Suprapubic skin (tissue), 4 donors: ENCODE results near the gene TIGAR.

Source experiments
- EP300 ChIP-seq: sonication (generic); formaldehyde crosslinking; IDR thresholded peaks from one replicate; pipeline ENCODE4 v1.6.1; 2017; ENCODE audit warnings: antibody characterized with exemption
- POLR2A ChIP-seq, 2 donors: fragments of 450-650 bp; IDR thresholded peaks; one replicate each; pipeline ENCODE4 v1.6.1; 2017; ENCODE audit warnings: antibody characterized with exemption in 2 of 2, mild to moderate bottlenecking in 2 of 2, moderate library complexity in 2 of 2
- POLR2AphosphoS5 ChIP-seq, 3 donors: sonication (generic); formaldehyde crosslinking; IDR thresholded peaks; one replicate each; pipeline ENCODE4 v1.6.1; 2017; ENCODE audit warnings: antibody characterized with exemption in 3 of 3
- TF ChIP-seq, protein P1 (sequence below), 2 donors: fragments of 200-600 bp in 1 of 2; fragments of 450-650 bp in 1 of 2; sonication (generic) in 1 of 2; IDR thresholded peaks; one replicate each; pipeline ENCODE4 v1.5.1; 2016 to 2019; ENCODE audit warnings: antibody characterized with exemption in 2 of 2, mild to moderate bottlenecking in 1 of 2, moderate library complexity in 1 of 2

DNA sequence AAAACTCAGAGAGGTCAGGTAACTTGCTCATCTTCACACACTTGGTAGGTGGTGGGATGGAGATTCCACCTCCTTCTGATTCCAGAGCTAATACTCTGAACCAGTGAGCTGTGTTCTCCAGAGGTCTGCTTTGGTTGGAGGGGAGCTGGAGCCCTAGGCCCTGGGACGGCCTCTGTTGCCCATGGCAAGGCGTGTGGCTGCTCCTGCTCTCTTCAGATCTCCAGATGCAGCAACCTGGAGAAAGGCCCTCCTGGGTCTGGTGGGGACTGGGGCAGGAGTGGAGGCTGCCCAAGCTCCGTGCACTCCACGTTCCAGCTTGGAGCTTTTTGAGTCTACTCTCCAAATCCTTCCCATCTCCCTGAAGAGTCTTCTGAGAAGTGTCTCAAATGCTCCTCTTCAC, 36.7 kb upstream of the TIGAR start:
- TF ChIP-seq, protein P1, sequence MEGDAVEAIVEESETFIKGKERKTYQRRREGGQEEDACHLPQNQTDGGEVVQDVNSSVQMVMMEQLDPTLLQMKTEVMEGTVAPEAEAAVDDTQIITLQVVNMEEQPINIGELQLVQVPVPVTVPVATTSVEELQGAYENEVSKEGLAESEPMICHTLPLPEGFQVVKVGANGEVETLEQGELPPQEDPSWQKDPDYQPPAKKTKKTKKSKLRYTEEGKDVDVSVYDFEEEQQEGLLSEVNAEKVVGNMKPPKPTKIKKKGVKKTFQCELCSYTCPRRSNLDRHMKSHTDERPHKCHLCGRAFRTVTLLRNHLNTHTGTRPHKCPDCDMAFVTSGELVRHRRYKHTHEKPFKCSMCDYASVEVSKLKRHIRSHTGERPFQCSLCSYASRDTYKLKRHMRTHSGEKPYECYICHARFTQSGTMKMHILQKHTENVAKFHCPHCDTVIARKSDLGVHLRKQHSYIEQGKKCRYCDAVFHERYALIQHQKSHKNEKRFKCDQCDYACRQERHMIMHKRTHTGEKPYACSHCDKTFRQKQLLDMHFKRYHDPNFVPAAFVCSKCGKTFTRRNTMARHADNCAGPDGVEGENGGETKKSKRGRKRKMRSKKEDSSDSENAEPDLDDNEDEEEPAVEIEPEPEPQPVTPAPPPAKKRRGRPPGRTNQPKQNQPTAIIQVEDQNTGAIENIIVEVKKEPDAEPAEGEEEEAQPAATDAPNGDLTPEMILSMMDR (IDR thresholded peaks at IDR 0.05), result no peak
- no peak for TF ChIP-seq POLR2A (IDR thresholded peaks at IDR 0.05)
- TF ChIP-seq EP300, result no peak
- no peak for TF ChIP-seq POLR2AphosphoS5 (IDR thresholded peaks at IDR 0.05)
